HG03469 (cell line): ENCODE data around the gene CC2D2B.
A peak's percentile ranks its signal among the peaks of the same experiment; 100 is the strongest.
"Not testable (repeated sequence)": the region's sequence is repeated elsewhere in the genome, so short reads cannot be mapped to it uniquely, and the experiment has no call there.

Source experiments
- ATAC-seq: cut with Tn5 transposase; IDR thresholded peaks from one replicate; pipeline ENCODE4 v1.9.1; 2021; ENCODE audit warnings: mild to moderate bottlenecking, moderate library complexity, moderate number of reproducible peaks; ENCODE audit not compliant: unreplicated experiment

The CC2D2B gene

GRCh38 chr10:95905897-95906580 lies 1.7 kb upstream of the CC2D2B start:
- ATAC-seq: not testable (repeated sequence)

- peak; percentile 3 for ATAC-seq
Measured at GRCh38 chr10:95906677-95907455, 909 bp upstream of the CC2D2B start.

- ATAC-seq: no peak
Measured at GRCh38 chr10:95908450-95908849, 675 bp downstream of the CC2D2B start.

- ATAC-seq: no peak
Measured at GRCh38 chr10:95909561-95909960, 1.8 kb downstream of the CC2D2B start.

- ATAC-seq: not testable (repeated sequence)
Measured at GRCh38 chr10:95916039-95916438, 8.3 kb downstream of the CC2D2B start.

GRCh38 chr10:95920798-95921426 lies 13.1 kb downstream of the CC2D2B start:
- ATAC-seq: no peak

GRCh38 chr10:95925033-95925432 lies 17.3 kb downstream of the CC2D2B start:
- ATAC-seq: no peak

- no peak for ATAC-seq
Measured at GRCh38 chr10:95935429-95935828, 27.7 kb downstream of the CC2D2B start.

- no peak for ATAC-seq
Measured at GRCh38 chr10:95941115-95941514, 33.3 kb downstream of the CC2D2B start.

GRCh38 chr10:95963202-95963990 lies 55.6 kb downstream of the CC2D2B start:
- ATAC-seq: no peak

GRCh38 chr10:95963991-95964389 lies 56.2 kb downstream of the CC2D2B start:
- ATAC-seq: no peak

GRCh38 chr10:95964756-95965155 lies 57.0 kb downstream of the CC2D2B start:
- no peak for ATAC-seq

- no peak for ATAC-seq
Measured at GRCh38 chr10:95976362-95977229, 68.8 kb downstream of the CC2D2B start.

GRCh38 chr10:95982200-95982599 lies 74.4 kb downstream of the CC2D2B start:
- ATAC-seq: no peak

GRCh38 chr10:95987685-95988426 lies 80.1 kb downstream of the CC2D2B start:
- ATAC-seq: peak; percentile 93

GRCh38 chr10:95988702-95989101 lies 80.9 kb downstream of the CC2D2B start:
- no peak for ATAC-seq

- not testable (repeated sequence) for ATAC-seq
Measured at GRCh38 chr10:95994376-95994775, 86.6 kb downstream of the CC2D2B start.

GRCh38 chr10:95998255-95998784 lies 90.5 kb downstream of the CC2D2B start:
- no peak for ATAC-seq

- no peak for ATAC-seq
Measured at GRCh38 chr10:96013956-96014355, 106.2 kb downstream of the CC2D2B start.
